ENCODE results near the gene ENO1. TPM values are rescaled to one million over a fixed set of nuclear protein-coding genes. Genes with fewer than 3 reads are reported as not detected.
A peak's percentile ranks its signal among the peaks of the same experiment; 100 is the strongest.

ENO1 gene
- total and polyA plus RNA-seq, 2 donors (not counting 3 experiments of a cell fraction or from before 2014, with no cell fraction given), result 1,111 to 1,593 TPM

DNA sequence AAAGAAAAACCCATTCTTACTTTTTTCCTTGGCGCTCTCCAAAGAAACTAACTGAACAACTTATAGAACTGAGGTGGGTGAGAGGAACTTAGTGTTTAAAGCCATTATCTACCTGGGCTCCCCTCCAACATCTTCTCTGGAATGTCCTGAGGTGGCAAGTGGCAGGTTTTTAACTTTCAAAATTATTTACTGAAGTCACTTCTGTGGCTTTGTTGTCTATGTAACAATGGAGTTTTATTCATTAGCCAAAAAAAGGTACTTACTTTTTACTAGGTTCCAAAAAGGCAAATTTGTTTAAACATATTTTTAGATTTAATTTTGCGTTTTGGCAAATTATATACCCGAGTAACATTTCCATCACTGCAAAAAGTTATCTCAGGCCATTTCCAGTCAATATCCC lies 2.4 kb downstream of the ENO1 start:
- ChIA-PET CTCF (interaction anchor here (6.1 kb wide), 1 partner anchor 16 kb away, joined by 63 read pairs; no protein-coding TSS in a partner anchor), POLR2A (interaction anchor here (0.7 kb wide), 2 partner anchors 299 to 384 kb away, joined by 3 to 4 read pairs; no protein-coding TSS in a partner anchor)
- Histone ChIP-seq H3K36me3 (ENCODE audit: control insufficient read depth in 2 of 2, extremely low read depth in 1 of 2, insufficient read depth in 2 of 2, low read length in 2 of 2) (peaks cover 20 to 30% of the 10 kb centered on the region in 2 experiments), H3K27ac (ENCODE audit: insufficient read depth, low read depth, low read length) (peak overlapping the region; percentile 77), H3K4me2 (ENCODE audit: insufficient read depth, low read length) (peak overlapping the region; percentile 87), H3K4me3 (replicated peaks in 1 of 3; ENCODE audit: insufficient read depth in 1 of 3, low read depth in 1 of 3, low read length in 3 of 3) (peak overlapping the region in 2 of 3 experiments; percentile 7 to 83), H3K9ac (replicated peaks; ENCODE audit: extremely low read depth, insufficient read depth, low read length) (peak overlapping the region; percentile 23), H3K79me2 (ENCODE audit: control insufficient read depth, insufficient read depth, low read length) (peaks cover 69% of the 10 kb centered on the region), H4K20me1 (replicated peaks; ENCODE audit: control insufficient read depth, extremely low read depth, insufficient read depth, low read length) (peaks cover 2% of the 10 kb centered on the region), H2AFZ (ENCODE audit: low read depth, low read length) (no peak overlapping the region), H3K9me3 (replicated peaks; ENCODE audit: control insufficient read depth, insufficient read depth, low read length) (no peaks in the 10 kb centered on the region), H3K27me3 (ENCODE audit: control insufficient read depth in 2 of 2, insufficient read depth in 2 of 2, low read length in 2 of 2) (no peaks in the 10 kb centered on the region), H3K4me1 (ENCODE audit: control insufficient read depth, extremely low read depth, insufficient read depth, low read length) (peaks cover 63% of the 10 kb centered on the region), H3K9me1 (replicated peaks; ENCODE audit: control insufficient read depth, extremely low read depth, insufficient read depth, low read length) (no peaks in the 10 kb centered on the region)
- FAIRE-seq, result no peak
- no TSS peak for BruUV-seq (replicated peaks)
- DNase-seq (ENCODE audit: low read depth, low spot score), result no peak
- intact Hi-C loops (cut with micrococcal nuclease) (no loop called here), dilution Hi-C loops (cut with MboI; ENCODE audit: extremely low pct_ligation_motif_present, low sequenced_read_pairs) (no loop called here)
- TF ChIP-seq MYC (IDR thresholded peaks at IDR 0.05; ENCODE audit: low read depth, low read length), result no peak
- no peak for TF ChIP-seq GATA2 (IDR thresholded peaks at IDR 0.05; ENCODE audit: insufficient read depth, insufficient read length, low read depth, low read length)
- TF ChIP-seq, protein P1, sequence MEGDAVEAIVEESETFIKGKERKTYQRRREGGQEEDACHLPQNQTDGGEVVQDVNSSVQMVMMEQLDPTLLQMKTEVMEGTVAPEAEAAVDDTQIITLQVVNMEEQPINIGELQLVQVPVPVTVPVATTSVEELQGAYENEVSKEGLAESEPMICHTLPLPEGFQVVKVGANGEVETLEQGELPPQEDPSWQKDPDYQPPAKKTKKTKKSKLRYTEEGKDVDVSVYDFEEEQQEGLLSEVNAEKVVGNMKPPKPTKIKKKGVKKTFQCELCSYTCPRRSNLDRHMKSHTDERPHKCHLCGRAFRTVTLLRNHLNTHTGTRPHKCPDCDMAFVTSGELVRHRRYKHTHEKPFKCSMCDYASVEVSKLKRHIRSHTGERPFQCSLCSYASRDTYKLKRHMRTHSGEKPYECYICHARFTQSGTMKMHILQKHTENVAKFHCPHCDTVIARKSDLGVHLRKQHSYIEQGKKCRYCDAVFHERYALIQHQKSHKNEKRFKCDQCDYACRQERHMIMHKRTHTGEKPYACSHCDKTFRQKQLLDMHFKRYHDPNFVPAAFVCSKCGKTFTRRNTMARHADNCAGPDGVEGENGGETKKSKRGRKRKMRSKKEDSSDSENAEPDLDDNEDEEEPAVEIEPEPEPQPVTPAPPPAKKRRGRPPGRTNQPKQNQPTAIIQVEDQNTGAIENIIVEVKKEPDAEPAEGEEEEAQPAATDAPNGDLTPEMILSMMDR (IDR thresholded peaks at IDR 0.05; ENCODE audit: extremely low read depth in 1 of 2, insufficient read depth in 1 of 2, low read depth in 1 of 2, low read length in 2 of 2), result no peak
- TF ChIP-seq, protein P2, sequence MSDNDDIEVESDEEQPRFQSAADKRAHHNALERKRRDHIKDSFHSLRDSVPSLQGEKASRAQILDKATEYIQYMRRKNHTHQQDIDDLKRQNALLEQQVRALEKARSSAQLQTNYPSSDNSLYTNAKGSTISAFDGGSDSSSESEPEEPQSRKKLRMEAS (IDR thresholded peaks at IDR 0.05; ENCODE audit: insufficient read depth, insufficient read length), result no peak
- TF ChIP-seq EZH2 (IDR thresholded peaks at IDR 0.05; ENCODE audit: borderline replicate concordance, low read depth, low read length, severe bottlenecking), result no peak
- TF ChIP-seq FOS (IDR thresholded peaks at IDR 0.05; ENCODE audit: borderline replicate concordance, insufficient read depth, low read length), result no peak
- TF ChIP-seq POLR2AphosphoS5 (IDR thresholded peaks at IDR 0.05; ENCODE audit: insufficient read depth, low read depth, low read length), result no peak
- TF ChIP-seq JUN (IDR thresholded peaks at IDR 0.05; ENCODE audit: borderline replicate concordance, insufficient read depth, insufficient read length, low read depth), result no peak
- no peak for TF ChIP-seq POLR2A (IDR thresholded peaks at IDR 0.05; ENCODE audit: low read depth, low read length)

Data from endothelial cell of umbilical vein (primary cell).